Fibroblast of peridontal ligament (primary cell): ENCODE results near the gene NSUN4.
"Not testable (repeated sequence)": the region's sequence is repeated elsewhere in the genome, so short reads cannot be mapped to it uniquely, and the experiment has no call there.

Experiments
- DNase-seq: peaks from one replicate; pipeline ENCODE4 v3.0.0-alpha.2; 2010; ENCODE audit errors: extremely low read depth

Gene NSUN4

DNA sequence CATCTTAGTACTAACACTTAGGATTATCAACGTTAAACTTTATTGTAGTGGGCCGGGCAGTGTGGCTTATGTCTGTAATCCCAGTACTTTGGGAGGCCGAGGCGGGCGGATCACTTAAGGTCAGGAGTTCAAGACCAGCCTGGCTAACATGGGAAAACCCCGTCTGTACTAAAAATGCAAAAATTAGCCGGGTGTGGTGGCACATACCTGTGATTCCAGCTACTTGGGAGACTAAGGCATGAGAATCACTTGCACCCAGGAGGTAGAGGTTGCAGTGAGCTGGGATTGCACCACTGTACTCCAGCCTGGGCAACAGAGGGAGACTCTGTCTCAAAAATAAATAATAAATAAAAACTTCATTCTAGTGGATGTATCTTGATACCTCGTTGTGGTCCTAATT, 25.2 kb downstream of the NSUN4 start:
- not testable (repeated sequence) for DNase-seq

DNA sequence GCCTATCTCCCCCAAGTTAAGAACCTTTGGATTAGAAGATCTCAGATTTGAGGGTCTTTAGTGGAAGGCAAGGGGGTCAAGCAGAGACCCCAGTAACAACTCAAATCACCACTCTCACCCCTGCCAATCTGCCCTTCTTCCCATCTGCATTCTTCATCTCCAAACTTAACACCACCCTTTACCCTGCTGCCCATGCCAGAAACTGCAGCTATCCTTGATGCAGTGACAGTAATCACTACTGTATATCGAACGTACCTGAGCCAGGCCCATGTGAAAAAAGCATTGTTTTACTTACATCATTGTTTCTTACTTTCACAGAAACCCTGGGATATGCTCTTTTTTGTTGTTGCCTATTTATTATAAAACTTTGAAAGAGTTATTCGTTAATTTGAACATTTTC, 26.5 kb downstream of the NSUN4 start:
- no peak for DNase-seq

- not testable (repeated sequence) for DNase-seq
These were observed 27.1 kb downstream of the NSUN4 start for GRCh38 chr1:46367701-46368100.

DNA sequence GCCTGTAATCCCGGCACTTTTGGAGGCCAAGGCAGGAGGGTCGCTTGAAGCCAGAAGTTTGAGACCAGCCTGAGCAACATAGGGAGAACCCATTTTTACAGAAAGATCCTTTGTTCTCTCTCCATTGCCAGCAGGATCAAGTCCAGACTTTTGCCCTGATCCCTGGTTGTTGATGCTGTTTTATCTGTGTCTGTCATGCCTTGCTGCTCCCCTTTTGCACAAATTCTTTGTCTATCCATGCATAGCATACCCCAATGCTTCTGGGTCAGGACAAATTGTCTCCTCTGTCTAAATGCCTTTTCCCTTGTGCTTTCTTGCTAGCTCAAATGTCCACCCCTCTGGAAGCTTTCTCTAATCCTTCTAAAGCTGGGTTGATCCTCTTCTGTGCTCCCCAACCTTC, 28.2 kb downstream of the NSUN4 start:
- DNase-seq: no peak

GRCh38 chr1:46369542-46370213, 29.1 kb downstream of the NSUN4 start:
- peak; percentile 27 for DNase-seq

DNA sequence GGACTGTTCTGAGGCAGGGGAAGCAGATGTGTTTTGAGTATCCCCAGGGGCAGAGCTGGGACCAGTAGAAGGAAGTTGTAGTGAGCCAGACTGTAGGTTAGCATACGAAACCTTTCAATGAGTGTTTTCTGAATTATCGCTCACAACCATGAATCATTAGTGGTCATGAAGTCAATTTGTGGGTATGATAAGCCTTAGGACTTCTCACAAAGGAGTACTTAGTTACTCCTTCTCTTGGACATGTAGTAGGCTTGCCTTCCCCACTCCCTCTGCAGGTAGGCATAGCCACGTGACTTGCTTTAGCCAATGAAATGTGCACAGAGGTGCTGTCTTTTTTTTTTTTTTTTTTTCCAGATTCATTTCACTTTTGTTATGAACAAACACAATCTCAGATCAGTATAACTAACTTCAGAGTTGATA, 29.6 kb downstream of the NSUN4 start:
- peak; percentile 14 for DNase-seq

DNA sequence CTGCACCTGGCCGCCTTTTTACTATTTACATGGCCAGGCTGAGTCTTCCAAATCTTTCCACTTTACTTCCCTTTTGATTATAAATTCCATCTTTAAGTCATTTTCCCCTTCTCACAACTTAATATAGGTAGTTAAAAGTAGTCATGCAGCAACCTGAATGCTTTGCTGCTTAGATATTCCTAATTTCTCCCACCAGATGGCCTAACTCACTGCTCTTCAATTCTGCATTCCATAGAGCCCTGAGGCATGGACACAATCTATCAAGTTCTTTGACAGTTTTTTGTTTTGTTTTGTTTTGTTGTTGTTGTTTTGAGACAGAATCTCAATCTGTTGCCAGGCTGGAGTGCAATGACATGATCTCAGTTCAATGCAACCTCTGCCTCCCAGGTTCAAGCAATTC, 31.8 kb downstream of the NSUN4 start:
- DNase-seq: no peak

GRCh38 chr1:46379996-46380395, 39.4 kb downstream of the NSUN4 start:
- no peak for DNase-seq

- DNase-seq: no peak
These were observed 39.9 kb downstream of the NSUN4 start for GRCh38 chr1:46380508-46380907.

DNA sequence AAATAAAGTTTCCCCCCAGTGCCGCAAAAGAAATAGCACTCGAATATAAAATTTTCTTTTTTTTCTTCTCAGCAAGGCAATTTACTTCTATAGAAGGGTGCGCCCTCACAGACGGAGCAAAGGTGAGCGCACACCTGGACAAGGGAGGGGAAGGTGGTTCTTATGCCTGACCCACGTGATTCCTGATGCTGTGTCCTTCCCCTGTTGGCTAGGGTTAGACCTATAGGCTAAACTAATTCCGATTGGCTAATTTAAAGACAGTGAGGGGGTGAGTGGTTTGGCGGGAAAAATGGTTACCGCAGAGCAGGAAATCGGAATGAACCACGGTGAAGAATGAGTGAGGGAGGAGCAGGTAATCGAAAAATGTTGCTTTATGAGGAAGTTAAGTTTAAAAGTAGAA, 52.9 kb downstream of the NSUN4 start:
- no peak for DNase-seq

GRCh38 chr1:46394108-46394871, 53.7 kb downstream of the NSUN4 start, which contains the start of gene FAAH:
TSS of gene FAAH (plus strand) at chr1:46394317. CDS start at chr1:46394349, 32 bp downstream.
- peak; percentile 23 for DNase-seq

DNA sequence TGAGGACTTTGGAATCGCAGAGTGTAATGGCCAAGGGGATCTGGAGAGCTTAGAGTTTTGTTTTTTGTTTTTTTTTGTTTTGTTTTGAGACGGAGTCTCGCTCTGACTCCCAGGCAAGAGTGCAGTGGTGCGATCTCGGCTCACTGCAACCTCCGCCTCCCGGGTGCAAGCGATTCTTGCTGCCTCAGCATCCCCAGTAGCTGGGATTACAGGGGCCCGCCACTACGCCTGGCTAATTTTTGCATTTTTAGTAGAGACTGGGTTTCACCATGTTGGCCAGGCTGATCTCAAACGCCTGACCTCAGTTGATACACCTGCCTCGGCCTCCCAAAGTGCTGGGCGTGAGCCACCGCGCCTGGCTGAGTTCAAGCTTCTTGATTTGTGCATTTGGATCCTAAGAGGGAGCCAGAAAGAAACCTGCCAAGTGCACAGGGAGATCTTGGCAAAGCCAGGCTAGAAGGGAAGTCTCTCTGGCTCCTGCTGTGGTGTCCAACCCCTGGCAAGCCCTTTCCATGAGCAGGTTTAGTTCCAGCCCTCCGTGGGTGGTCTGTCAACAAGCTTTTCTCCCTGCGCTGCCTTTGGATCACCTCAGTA, 54.4 kb downstream of the NSUN4 start:
- DNase-seq: no peak

- DNase-seq: no peak
These were observed 56.1 kb downstream of the NSUN4 start for GRCh38 chr1:46396441-46397398.

GRCh38 chr1:46399307-46399706, 58.7 kb downstream of the NSUN4 start:
- DNase-seq: no peak

DNA sequence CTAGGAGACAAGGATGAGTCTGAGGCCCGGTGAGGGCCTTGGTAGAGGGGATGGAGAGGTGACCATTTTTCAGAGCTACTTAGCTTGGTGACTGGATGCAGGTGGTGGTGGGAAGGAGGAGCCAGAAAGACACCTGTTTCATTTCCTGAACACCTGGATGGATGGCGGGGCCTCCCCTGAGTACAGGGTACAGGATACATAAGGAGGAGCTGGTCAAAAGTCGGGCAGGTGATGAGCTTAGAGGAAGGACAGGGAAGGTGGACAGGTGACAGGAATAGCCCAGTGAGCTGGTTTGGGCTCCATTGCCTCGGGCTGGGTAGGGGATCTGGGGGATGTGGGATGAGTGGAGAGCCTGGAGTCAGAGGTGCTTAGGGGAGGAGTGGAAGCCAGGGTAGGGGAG, 59.8 kb downstream of the NSUN4 start:
- DNase-seq: no peak

DNA sequence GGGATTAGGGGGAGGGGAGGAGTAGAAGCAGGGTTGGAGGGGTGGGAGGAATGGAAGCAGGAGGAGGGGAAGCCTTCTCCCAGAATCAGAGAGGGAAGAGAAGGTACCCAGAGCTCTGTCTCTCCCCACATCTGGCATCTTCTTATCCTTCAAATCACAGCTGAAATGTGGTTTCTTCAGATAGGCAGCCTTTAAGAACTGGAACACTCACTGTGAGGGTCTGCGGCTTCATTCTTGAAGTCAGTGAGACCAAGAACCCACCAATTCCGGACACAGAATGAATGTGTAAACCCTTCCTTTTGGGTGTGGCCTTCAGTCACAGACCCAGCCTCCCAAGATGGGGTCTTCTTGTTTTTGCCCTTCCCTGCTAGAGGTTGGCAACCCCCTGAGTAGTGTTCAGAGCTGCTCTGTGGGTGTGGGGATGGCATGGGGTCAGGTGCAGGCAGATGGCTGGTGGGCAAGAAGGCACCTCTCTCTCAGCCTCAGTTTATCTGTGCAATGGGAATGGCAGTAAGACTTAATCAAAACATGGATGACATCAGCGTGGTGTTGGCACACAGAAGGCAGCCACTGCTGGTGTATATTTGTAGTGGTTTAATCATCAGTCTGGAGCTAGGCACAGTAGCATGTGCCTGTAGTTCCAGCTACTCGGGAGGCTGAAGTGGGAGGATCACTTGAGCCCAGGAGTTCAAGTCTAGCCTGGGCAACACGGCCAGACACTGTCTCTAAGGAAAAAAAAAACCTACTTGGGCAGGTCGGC, 60.7 kb downstream of the NSUN4 start:
- DNase-seq: peak; percentile 25

- DNase-seq: peak; percentile 96
These were observed 61.5 kb downstream of the NSUN4 start for GRCh38 chr1:46401964-46402626.

DNA sequence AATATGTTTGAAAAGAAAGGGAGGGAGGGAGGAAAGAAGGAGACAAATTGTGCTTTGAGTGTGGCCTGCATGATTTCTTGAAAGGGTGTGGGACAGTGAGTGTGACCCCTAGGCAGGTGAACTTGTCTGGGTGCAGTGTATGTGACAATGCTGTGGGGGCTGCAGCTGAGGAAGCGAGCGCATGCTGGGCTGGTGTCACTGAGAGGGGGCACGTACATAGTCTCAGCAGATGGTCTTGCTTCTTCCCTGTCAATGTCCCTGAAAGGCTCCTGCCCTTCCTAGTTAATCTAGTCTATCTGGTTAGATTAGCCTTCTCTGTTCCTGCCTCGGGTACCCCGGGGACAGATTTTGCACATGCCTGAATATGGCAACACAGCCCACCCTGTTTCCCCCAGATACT, 63.3 kb downstream of the NSUN4 start:
- DNase-seq: no peak

DNA sequence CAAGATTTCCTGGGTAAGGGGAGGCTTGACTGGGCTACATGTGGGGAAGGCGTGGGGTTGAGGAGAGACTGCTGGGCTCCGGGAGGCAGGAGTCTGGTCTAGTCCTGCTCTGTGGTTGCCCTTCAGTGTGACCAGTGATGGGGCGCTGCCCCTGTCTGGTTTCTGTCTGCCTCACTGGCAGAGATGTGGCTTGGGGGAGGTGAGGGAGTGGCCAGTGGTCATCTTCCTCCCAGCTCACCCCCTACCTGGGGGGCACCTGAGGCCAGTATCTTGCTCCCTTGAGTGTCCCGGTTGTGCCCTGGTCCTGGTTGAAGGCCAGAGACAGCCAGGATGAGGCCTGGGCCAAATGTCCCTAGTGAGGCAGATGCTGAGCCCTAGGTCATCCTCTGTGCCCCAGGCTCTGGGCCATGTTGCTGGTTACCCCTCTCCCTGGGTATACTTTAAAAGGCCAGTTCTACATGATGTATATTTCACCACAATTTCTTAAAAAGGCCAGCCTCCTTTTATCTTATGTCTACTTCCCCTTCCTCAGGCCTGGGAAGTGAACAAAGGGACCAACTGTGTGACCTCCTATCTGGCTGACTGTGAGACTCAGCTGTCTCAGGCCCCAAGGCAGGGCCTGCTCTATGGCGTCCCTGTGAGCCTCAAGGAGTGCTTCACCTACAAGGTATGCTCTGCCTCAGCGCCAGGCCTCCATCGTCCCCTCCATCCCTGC, 64.0 kb downstream of the NSUN4 start:
- DNase-seq: no peak

DNA sequence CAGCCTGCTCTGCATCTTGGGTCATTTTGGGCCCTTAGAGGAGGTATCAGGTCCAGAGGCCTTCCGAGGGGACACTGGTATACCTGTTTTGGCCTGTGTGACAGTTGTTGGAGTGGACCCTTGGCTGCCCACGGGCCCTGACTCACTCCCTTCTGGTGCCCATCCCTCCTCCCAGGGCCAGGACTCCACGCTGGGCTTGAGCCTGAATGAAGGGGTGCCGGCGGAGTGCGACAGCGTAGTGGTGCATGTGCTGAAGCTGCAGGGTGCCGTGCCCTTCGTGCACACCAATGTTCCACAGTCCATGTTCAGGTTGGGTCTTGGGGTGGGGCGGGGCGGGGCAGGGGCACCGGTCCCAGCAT, 64.6 kb downstream of the NSUN4 start:
- DNase-seq: no peak
